MM.1S (cell line): ENCODE data around the gene AGK.

Experiments used
- EZH2 ChIP-seq: fragments of 300-600 bp; sonication (generic); optimal IDR thresholded peaks from 2 replicates; pipeline ENCODE3; 2017; ENCODE audit warnings: low read depth, mild to moderate bottlenecking, antibody characterized with exemption, low read length, mixed read lengths
- EZH2phosphoT487 ChIP-seq: fragments of 300-600 bp; sonication (generic); IDR thresholded peaks from 2 replicates; pipeline ENCODE4 v1.6.1; 2018; ENCODE audit warnings: antibody characterized with exemption, low read length
- TF ChIP-seq, protein P1 (sequence below): fragments of 300-600 bp; sonication (generic); IDR thresholded peaks from 2 replicates; pipeline ENCODE4 v1.5.1; 2016; ENCODE audit warnings: antibody characterized with exemption, low read length, mixed read lengths

DNA sequence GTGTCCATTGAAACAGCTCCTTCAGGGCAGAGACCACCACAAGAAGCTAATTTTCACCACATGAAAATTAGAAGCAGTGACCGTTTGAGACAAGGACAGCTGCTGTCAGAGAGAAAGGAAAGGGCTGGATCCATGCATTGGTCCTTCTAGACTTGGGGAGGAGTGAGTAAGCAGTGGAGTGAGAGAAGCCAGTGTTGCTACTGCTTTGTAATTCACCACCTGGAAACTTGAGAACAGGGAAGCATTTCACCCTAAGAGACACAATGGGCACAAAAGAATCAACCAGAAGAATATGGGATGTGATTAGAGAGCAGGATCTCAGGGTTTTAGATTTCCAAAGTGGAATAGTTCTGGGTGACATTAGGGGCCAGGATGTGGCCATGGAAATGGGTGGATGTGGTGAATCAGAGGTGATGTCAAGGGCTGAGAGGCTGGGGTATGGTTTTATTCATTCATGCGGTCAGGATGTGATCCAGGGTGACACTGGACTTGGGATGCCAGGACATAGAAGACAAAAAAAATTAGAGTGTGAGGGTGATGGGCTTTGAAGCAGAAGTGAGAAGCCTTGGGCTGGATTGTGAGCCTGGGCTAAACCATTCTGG, 89.1 kb downstream of the AGK start:
- no peak for TF ChIP-seq EZH2phosphoT487
- TF ChIP-seq, protein P1, sequence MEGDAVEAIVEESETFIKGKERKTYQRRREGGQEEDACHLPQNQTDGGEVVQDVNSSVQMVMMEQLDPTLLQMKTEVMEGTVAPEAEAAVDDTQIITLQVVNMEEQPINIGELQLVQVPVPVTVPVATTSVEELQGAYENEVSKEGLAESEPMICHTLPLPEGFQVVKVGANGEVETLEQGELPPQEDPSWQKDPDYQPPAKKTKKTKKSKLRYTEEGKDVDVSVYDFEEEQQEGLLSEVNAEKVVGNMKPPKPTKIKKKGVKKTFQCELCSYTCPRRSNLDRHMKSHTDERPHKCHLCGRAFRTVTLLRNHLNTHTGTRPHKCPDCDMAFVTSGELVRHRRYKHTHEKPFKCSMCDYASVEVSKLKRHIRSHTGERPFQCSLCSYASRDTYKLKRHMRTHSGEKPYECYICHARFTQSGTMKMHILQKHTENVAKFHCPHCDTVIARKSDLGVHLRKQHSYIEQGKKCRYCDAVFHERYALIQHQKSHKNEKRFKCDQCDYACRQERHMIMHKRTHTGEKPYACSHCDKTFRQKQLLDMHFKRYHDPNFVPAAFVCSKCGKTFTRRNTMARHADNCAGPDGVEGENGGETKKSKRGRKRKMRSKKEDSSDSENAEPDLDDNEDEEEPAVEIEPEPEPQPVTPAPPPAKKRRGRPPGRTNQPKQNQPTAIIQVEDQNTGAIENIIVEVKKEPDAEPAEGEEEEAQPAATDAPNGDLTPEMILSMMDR = no peak
- no peak for TF ChIP-seq EZH2
